Thoracic aorta (tissue), 2 donors: ENCODE measurements around the gene MYCBPAP. TPM values are rescaled to one million over a fixed set of nuclear protein-coding genes. Genes with fewer than 3 reads are reported as not detected.
A peak's percentile ranks its signal among the peaks of the same experiment; 100 is the strongest.

Source experiments
- ATAC-seq: fragments of 150-250 bp; one replicate; pipeline ENCODE4 v1.8.0; 2017; ENCODE audit warnings: low read depth; ENCODE audit not compliant: insufficient number of reproducible peaks, low FRiP score
- DNase-seq: peaks from one replicate; pipeline ENCODE4 v3.0.0-alpha.2; 2020; ENCODE audit warnings: low spot score
- H3K27ac ChIP-seq, 2 donors: fragments of 200-600 bp; sonication (generic); 1 replicate in 1 of 2; 2 replicates in 1 of 2; pipeline ENCODE4 v1.5.1; 2016; ENCODE audit warnings: mild to moderate bottlenecking in 2 of 2, moderate library complexity in 2 of 2
- H3K27me3 ChIP-seq: fragments of 200-600 bp; sonication (generic); replicated peaks from 2 replicates; pipeline ENCODE4 v1.6.0; 2016; ENCODE audit warnings: mild to moderate bottlenecking; ENCODE audit not compliant: insufficient read depth
- H3K36me3 ChIP-seq: fragments of 200-600 bp; sonication (generic); one replicate; pipeline ENCODE4 v1.5.1; 2016
- H3K4me1 ChIP-seq, 2 donors: fragments of 200-600 bp; sonication (generic); 1 replicate in 1 of 2; 2 replicates in 1 of 2; pipeline versions ENCODE4 v1.5.1 to v1.6.0; 2016; ENCODE audit warnings: low read depth in 2 of 2, mild to moderate bottlenecking in 1 of 2; ENCODE audit not compliant: control insufficient read depth in 1 of 2
- H3K4me3 ChIP-seq: fragments of 200-600 bp; sonication (generic); 2 replicates; pipeline ENCODE4 v1.5.1; 2016; ENCODE audit warnings: mild to moderate bottlenecking
- H3K9me3 ChIP-seq: fragments of 200-600 bp; sonication (generic); 2 replicates; pipeline ENCODE4 v1.5.1; 2016
- total RNA-seq, 2 donors: library from RNA; depleted of rRNA; stranded (reverse); fragments of >200 nt; gene quantifications; one replicate each; pipeline versions ENCODE4 v1.1.0 to v1.2.3, GENCODE V29; 2016
- TF ChIP-seq, protein P1 (sequence below): fragments of 200-600 bp; sonication (generic); IDR thresholded peaks from one replicate; pipeline ENCODE4 v1.5.1; 2019; ENCODE audit warnings: antibody characterized with exemption

The MYCBPAP gene
- total RNA-seq, 2 donors from 2014 or later, result 0.56 to 0.68 TPM

DNA sequence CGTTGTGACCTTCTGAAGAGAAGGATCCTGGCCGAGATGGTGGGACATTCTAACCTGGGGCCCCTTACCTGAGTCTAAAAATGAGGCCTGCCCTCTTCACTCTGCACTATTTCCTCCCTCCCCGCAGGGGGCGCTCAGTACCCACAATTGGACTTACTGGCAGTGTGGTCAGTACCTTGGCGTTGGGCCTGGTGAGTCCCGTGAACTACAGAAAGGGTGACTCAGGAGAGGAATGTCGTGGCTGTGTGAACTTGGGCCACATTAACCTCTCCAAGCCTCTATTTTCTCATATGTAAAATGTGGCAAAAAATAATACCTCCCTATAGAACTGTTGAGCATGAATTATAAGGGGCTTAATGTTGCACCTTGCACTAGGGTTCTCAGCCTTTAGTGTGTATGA is 25.7 kb upstream of the MYCBPAP start:
- Histone ChIP-seq H3K36me3 (peaks cover 21% of the 10 kb centered on the region), H3K9me3 (no peaks in the 10 kb centered on the region), H3K4me1 (peaks cover 14 to 30% of the 10 kb centered on the region in 2 donors), H3K27ac (peak overlapping the region; percentile 80 to 81), H3K4me3 (no peak overlapping the region), H3K27me3 (no peaks in the 10 kb centered on the region)
- TF ChIP-seq, protein P1, sequence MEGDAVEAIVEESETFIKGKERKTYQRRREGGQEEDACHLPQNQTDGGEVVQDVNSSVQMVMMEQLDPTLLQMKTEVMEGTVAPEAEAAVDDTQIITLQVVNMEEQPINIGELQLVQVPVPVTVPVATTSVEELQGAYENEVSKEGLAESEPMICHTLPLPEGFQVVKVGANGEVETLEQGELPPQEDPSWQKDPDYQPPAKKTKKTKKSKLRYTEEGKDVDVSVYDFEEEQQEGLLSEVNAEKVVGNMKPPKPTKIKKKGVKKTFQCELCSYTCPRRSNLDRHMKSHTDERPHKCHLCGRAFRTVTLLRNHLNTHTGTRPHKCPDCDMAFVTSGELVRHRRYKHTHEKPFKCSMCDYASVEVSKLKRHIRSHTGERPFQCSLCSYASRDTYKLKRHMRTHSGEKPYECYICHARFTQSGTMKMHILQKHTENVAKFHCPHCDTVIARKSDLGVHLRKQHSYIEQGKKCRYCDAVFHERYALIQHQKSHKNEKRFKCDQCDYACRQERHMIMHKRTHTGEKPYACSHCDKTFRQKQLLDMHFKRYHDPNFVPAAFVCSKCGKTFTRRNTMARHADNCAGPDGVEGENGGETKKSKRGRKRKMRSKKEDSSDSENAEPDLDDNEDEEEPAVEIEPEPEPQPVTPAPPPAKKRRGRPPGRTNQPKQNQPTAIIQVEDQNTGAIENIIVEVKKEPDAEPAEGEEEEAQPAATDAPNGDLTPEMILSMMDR, result peak; percentile 89
- DNase-seq (peak; percentile 96), ATAC-seq (peak; percentile 69)

DNA sequence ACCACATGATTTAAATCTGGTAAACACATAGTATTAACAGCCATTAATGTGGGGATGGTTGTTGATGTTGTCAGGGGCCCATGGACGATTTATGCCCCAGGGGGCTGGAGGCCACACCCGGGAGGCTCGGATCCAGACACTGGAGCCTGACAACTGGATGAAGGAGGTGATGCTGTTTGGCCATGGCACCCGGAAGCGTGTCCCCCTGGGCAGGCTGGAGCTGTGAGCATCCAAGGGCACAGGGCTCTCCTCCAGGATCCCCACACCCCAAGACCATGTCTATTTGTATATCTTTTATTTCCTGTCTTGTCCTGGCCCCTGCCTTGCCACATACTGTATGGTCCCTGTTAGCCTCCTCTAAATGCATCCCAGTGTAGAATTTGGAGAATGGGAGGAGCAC is 25.0 kb upstream of the MYCBPAP start:
- no peak overlapping the region for H3K4me3 ChIP-seq
- H3K27ac ChIP-seq, result peak overlapping the region; percentile 80 to 81
- H3K36me3 ChIP-seq, result peaks cover 23% of the 10 kb centered on the region
- DNase-seq (no peak), ATAC-seq (no peak)
- peaks cover 10 to 24% of the 10 kb centered on the region in 2 donors for H3K4me1 ChIP-seq
- H3K27me3 ChIP-seq, result no peaks in the 10 kb centered on the region
- no peaks in the 10 kb centered on the region for H3K9me3 ChIP-seq
- TF ChIP-seq, protein P1, result no peak

DNA sequence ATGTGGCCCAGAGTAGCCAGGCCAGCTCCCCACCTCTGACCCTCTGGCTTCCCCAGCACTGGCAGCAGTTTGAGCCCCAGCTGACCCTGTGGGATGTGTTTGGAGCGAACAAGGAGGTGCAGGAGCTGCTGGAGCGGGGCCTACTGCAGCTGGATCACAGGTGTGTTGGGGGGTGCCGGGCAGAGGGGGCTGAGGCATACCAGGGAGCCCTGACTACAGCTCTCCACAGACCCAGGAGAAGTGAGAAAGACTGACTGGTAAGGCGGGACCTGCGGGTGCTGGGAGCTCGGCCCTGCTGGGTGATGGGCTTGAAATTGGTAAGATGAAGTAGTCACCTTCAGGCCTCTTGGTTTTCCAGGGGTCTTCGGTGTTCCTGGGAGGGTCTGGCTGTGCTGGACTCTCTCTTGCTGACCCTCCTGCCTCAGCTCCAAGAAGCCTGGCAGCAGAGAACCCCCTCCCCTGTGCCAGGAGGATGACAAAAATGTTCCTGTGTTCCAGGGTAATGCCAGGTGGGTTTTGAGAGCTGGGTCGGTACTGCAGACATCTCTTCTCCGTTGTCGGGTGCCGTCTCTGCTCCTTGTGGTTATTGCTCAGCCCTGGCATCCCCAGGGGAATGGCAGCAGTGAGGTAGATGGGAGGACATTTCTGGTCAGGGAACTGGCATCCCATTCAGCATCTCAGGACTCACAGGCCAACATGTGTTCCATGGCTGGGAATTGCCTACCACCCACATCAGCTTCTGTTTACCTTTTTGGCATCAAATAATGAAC is 23.7 kb upstream of the MYCBPAP start:
- H3K27ac ChIP-seq, result no peak overlapping the region

DNA sequence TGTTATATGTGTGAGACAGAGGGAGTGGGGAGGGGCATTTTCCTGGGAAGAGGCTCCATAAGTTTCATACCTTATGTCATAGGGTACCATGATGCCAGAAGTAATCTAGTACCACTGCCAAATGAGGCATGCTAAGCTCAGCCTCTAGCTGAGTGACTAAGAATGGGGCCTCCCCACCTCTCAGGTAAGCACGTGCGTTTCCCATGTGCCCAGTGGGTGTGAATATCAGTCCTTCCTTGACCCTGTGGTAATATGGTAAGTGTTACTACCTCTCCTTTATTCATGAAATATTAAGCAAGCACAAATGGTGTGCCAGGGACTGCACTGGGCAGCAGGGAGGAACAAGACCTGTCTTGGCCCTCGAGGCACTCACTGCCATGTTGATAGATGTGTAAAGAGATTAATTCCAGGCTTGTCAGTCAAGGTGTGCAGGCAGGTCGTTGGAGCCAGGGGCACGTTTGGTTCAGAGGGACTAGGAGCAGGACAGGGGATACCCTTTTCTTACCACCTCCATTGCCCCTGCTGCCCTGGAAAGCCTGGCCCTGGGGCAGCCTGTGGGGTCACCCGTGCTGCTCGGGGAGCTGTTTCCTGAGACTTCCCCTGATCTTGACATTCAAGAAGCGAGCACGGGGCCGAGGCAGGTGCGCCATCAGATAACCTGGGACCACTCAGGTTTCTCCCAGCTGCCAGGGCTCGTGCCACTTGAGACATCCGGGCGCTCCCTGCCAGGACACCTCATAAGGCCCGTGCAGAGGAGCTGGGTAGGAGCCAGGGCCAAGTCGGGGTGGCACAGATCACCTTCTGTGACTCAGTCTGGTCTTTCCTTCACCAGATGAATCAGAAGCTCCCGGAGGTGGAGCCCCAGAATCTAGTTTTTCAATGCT is 20.8 kb upstream of the MYCBPAP start:
- no peak overlapping the region for H3K27ac ChIP-seq

More for the DNA sequence above, 23.7 kb upstream of the MYCBPAP start:
- TF ChIP-seq, protein P1, result no peak
- Histone ChIP-seq H3K9me3 (no peaks in the 10 kb centered on the region), H3K36me3 (peaks cover 23% of the 10 kb centered on the region), H3K27me3 (no peaks in the 10 kb centered on the region), H3K4me1 (peaks cover 7 to 20% of the 10 kb centered on the region in 2 donors), H3K4me3 (no peak overlapping the region)
- ATAC-seq (no peak), DNase-seq (no peak)

More for the DNA sequence above, 20.8 kb upstream of the MYCBPAP start:
- DNase-seq, result no peak
- Histone ChIP-seq H3K4me1 (peaks cover 0 to 9% of the 10 kb centered on the region in 2 donors), H3K36me3 (peaks cover 23% of the 10 kb centered on the region), H3K27me3 (no peaks in the 10 kb centered on the region), H3K9me3 (no peaks in the 10 kb centered on the region), H3K4me3 (no peak overlapping the region)
- TF ChIP-seq, protein P1, result no peak
- ATAC-seq, result no peak
